Mesenchymal stem cell (in vitro differentiated cells and primary cell): Measurements from ENCODE around the gene ROR2. TPM values are rescaled to one million over a fixed set of nuclear protein-coding genes. Genes with fewer than 3 reads are reported as not detected.

Experiments used
- small RNA-seq: library from polyadenylated mRNA; stranded (forward); fragments of <200 nt; extraction: miRNeasy Mini kit (QIAGEN cat#:217004); gene quantifications from one replicate; pipeline ENCODE3, GENCODE V24; 2013; ENCODE audit warnings: low read depth

ROR2 gene

Small RNAs within 50 kb of the gene (small RNA-seq; reads per million reads assigned to genes)
- not detected for gene MIR3910-1
